ENCODE data around the gene MAFB.

Gene MAFB

DNA sequence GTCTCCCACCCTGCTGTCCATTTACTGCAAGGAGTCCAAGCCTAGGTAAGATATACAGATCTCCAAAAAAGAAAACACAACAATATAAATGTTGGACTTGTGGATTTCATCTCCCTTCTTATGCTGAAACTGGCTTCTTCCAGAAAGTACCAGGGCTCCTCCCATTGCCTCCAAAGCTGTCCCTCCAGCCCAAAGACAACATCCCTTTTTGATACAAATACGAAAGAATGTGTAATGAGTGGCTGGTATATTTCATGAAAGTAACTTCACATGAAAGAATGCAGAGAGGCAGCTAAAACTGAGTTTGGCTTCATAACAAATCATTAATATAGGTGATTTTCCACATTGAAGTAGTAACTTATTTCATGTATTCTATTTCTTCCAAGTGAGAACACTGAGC, 7.9 kb downstream of the MAFB start:
- no peak for DNase-seq

- DNase-seq: peak; percentile 62
Measured at GRCh38 chr20:40680161-40680959, 8.7 kb downstream of the MAFB start.

GRCh38 chr20:40679184-40679583, 9.9 kb downstream of the MAFB start:
- DNase-seq: no peak

DNA sequence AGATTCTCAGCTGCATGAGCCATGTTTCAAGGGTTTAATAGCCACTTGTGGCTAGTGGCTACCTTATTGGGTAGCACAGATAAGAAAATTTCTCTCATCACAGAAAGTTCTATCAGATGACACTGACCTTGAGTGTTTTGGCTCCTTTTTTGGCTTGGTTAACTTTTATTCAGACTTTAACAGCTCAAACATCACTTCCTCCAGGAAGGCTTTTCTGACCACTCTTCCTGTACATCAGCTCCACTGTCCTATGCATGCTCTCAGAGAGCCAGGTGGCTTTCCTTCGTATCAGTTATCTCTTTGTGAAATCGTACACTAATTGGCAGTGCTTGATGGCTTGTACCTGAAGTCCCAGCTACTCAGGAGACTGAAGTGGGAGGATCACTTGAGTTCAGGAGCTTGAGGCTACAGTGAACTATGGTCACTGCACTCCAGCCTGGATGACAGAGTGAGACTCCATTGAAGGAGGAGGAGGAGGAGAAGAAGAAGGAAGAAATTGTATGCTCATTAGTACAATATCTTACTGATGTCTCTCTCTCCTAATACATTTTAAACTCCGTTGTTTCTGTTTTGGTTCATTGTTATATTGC, 10.7 kb downstream of the MAFB start:
- DNase-seq: no peak

GRCh38 chr20:40677343-40677924, 11.6 kb downstream of the MAFB start:
- DNase-seq: no peak

DNA sequence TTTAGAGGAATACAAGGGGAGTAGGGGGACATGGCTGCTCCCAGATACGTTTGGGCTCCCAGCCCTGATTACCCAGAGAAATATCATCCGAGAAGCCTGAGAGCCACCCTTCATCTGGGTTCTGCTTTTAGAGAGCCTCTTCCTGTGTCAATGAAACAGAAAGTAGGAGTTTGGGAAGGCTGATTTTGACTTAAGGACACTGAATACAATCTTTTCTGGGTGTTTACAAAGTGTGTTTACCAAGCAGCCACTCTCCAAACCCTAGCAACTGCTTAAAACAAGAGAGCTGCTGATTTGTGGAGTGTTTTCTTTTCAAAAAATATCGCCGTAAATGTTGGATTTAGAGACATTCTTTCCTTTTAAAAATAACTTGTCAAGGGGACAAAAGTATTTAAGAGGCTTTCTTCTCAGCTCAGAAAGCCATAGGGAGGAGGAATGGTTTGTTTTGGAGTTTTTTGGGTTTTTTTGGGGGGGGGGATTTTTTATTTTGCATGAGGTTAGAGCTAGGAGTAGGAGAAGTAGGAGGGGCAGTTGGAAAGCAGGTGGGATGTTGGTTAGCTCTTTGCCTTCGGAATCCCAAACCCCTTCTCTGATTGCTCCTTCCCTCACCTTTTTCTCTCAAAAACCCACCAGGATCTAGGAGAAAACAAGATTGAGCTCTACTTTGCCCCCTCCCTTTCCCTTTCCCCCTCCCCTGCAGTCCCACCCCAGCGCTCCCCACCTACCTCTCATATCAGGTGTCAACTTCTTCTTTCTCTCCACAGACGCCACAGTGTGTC, 12.4 kb downstream of the MAFB start:
- DNase-seq: peak; percentile 20

DNA sequence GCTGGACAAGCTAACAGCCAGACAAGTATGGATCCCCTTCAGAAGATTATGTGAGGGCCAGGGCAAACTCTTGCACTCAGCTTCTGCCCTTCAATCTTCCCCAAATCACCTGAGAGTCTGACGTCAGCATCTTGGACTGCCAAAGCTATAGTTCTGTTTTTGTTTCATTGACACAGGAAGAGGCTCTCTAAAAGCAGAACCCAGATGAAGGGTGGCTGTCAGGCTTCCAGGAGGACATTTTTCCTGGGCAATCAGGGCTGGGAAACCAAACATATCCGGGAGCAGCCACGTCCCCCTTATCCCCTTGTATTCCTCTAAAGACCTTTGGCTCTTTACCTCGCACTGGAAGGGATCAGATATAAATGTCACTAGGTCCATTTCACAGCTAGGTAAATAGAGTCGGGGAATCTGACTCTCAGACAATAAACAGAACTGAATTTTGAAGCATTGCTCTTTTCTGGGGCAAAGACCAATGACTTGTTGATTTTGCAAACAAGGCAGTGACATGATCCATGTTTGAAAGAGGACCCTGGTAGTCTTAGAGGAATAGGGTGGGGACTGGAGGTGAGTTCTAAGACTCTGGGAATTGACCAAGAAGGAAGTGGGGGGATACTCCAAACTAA, 13.3 kb downstream of the MAFB start:
- no peak for DNase-seq

GRCh38 chr20:40673442-40673841, 15.6 kb downstream of the MAFB start:
- no peak for DNase-seq

DNA sequence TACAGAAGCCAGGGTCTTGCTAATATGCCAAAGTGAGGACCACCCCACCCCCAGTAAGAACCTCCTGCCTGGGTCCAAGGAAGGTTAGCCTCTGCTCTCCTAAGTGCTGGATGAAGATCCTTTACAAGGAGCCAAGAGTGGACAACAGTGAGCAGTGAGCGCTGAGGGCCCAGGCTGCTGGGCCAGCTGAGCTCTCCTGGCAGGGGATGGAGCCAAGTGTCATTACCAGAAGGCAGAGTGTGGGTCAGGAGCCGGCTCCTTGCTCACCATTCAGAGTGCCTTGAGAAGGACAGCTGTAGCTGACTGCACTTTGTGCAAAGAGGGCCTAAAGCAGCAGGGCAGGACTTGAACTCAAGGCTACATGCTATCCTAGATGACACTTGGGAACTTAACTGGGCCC, 16.9 kb downstream of the MAFB start:
- no peak for DNase-seq

GRCh38 chr20:40670253-40670652, 18.8 kb downstream of the MAFB start:
- no peak for DNase-seq

DNA sequence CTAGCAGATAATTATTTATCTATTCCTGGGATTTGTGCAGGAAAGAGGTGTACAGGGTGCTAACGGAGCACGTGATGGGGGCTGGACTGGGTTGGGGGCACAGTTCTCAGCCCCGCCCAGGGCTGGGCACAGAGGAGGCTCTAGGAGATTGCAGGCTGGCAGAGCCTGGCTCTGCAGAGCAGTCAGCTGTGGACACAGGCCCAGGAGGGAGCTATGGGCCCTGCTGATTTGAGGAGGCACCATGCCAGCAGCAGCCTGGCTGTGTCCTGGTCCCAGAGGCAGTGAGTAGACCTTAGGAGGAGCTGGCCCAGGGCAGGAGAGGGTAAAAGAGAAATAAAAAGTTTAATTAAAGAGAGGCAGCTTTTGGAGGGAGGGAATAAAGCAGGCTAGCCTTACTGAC, 19.3 kb downstream of the MAFB start:
- no peak for DNase-seq

DNA sequence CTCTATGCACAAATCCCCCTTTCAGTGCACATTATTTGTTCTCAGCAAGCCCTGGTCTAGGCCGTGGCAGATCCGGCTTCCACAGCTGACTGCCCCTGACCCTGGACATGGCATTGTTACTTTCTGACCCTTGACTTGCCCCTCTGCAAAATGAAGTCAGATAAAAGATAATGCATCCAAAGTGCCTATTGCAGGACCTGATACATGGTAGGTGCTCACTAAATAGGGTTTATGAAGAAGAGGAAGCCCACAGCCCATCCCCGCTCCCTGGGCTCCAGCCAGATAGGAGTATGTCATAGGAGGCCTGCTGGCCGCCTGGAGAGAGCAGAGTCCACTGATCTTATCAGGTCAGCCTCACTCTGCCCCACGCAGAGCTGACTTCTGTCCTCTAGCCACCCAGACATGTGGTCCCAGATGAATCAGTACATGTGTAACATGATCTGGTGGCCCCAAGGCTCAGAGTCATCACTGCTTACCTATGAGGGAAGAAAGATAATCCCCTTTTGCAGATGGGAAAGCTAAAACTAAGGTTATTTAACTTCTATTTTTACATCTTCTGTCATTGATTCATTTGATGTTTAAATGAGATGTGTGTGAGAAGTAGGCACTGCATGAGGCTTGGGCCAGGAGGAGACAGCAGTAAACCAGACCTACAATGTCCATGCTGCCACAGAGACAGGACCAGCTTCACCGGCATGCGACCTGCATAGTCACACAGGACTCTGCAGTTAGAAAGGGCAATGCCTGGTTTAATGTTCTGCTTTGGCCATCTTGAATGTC, 20.4 kb downstream of the MAFB start:
- DNase-seq: no peak

DNA sequence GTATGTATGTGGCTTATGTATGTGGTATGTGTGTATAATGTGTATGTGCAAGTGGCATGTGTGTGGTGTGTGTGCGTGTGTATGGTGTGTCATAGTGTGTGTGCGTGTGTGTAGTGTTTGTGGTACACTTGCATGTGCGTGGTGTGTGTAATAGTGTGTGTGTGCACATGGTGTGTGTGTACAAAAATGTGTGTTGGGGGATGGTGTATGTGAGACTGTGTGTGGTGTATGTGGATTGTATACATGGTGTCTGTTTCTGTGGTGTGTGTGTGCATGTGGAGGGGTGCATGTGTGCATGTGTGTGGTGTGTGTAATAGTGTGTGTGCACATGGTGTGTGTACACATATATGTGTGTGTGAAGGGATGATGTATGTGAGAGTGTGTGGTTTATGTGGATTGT, 21.5 kb downstream of the MAFB start:
- no peak for DNase-seq

DNA sequence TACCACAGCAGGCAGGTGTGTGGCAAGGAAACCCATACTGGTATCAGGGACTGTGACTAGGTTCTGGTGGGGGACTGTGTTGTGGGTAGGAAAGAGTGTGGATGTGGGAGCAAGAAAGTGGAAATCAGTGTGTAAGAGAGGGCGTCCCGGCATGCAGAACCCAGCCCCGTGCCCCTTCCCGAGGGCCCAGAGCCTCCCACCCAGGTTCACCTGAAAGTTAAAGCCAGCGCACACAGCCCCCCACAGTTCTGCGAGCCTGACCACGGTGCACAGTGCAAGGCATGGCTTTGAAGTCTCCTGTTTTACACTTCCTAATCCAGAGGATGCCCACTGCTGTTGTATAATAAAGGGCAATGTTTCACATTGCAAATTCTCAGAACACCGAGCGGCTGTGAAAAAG, 22.7 kb downstream of the MAFB start:
- no peak for DNase-seq

- DNase-seq: no peak
Measured at GRCh38 chr20:40664891-40665290, 24.1 kb downstream of the MAFB start.

DNA sequence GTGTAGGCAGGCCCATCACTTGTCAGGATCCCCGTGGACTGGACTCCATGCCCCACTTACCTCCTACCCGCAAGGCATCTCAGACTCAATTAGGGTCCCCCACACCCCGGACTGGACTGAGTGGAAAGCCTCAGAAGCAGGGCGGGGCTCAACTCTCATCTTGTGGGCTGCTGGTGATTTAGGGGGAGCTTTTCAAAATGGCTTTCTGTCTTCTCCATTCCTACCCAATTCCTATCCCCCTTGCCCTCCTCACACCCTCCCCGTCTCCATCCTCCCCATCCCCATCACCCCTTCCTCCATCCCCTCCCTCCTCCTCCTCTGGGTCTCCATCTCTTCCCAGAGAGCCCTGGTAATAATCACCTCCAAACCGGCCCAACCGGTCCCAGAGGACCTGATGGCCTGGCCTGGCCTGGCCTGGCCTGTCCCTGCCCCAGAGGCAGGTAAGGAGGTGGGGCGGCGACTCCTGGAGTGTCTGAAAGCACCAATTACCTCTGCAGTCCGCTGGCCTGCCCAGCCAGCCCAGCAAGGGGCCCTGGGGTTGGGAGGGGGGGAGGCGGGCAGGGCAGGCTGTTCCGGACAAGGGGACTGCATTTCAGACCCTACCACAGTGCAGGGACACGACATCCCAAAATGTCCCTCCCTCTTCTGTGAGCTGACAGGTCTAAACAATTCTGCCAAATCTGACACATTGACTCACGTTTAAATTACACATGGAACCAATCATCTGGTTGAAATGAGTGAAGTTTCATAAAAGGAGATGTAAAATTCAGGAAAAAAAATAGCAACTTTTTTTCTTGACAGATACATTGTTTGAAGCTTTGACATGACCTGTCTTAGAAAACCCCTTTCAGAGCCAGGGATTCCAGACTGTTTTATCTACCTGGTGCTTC, 24.8 kb downstream of the MAFB start:
- no peak for DNase-seq

DNA sequence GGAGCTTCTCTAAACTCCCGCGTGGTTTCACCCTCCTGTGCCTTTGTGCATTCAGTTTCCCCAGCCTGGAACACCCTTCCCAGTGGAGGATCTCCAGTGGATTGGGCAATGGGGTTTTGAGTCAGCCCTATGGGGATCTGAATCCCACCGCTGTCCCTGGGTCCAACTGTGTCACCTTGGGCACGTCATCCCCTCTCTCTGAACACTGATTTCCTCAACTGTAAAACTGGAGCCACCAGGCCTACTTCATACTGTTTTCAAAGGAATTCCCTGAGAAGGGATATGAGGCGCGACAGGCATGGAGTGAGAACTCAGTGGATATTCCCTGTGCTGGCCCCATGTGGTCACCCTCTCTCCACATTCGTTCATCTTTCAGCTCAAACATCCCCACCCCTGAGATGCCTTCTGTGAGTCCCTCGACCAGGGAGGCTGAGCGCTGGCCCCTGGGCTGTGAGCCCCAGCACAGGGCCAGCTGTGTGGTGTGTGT, 25.7 kb downstream of the MAFB start:
- no peak for DNase-seq

DNA sequence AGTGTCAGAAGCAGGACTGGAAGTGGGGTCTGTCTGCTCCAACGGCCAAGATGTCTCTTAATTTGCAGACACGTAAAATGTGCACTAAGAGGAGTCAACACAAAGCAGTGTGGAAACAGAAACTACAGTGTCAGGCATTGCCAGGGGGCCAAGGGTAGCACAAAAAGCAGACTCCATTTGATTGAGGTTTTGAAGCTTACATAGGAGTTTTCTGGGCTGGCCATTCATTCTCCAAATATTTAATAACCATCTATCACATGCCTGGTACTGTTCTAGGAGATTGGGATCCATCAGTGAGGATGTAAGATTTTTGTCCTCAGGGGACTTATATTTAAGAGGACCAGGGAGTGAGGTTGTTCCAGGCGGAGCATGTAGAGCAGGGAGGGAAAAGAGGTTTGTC, 29.5 kb downstream of the MAFB start:
- DNase-seq: no peak

GRCh38 chr20:40658509-40658908, 30.5 kb downstream of the MAFB start:
- DNase-seq: no peak

- no peak for DNase-seq
Measured at GRCh38 chr20:40657526-40657925, 31.5 kb downstream of the MAFB start.

- DNase-seq: no peak
Measured at GRCh38 chr20:40655451-40655850, 33.6 kb downstream of the MAFB start.
